GM23338 (cell line): ENCODE measurements around the gene LY86. TPM values are rescaled to one million over a fixed set of nuclear protein-coding genes. Genes with fewer than 3 reads are reported as not detected.

Source experiments
- ATAC-seq: fragments of 200-7000 bp; cut with Tn5 transposase; 3 replicates; pipeline ENCODE4 v1.9.1; 2020
- DNase-seq: peaks from one replicate; pipeline ENCODE4 v3.0.0-alpha.2; 2015; ENCODE audit warnings: low spot score
- H2AFZ ChIP-seq: fragments of 200-600 bp; sonication (generic); 2 replicates; pipeline ENCODE4 v1.8.0; 2016; ENCODE audit warnings: antibody characterized with exemption, mild to moderate bottlenecking, moderate library complexity
- H3F3A ChIP-seq: fragments of 200-600 bp; sonication (generic); replicated peaks from 2 replicates; pipeline ENCODE4 v1.8.0; 2017; ENCODE audit warnings: antibody characterized with exemption, mixed run types, low read depth
- H3K27ac ChIP-seq: fragments of 200-600 bp; sonication (generic); 2 replicates; pipeline ENCODE4 v1.6.1; 2016; ENCODE audit warnings: low read depth
- H3K27me3 ChIP-seq: fragments of 200-600 bp; sonication (generic); 2 replicates; pipeline ENCODE4 v1.8.0; 2016; ENCODE audit warnings: mild to moderate bottlenecking, mixed run types, moderate library complexity; ENCODE audit not compliant: insufficient read depth
- H3K36me3 ChIP-seq: fragments of 200-600 bp; sonication (generic); 2 replicates; pipeline ENCODE4 v1.8.0; 2016; ENCODE audit warnings: mild to moderate bottlenecking; ENCODE audit not compliant: insufficient read depth
- H3K4me1 ChIP-seq: fragments of 200-600 bp; sonication (generic); 2 replicates; pipeline ENCODE4 v1.8.0; 2016; ENCODE audit warnings: mild to moderate bottlenecking, moderate library complexity; ENCODE audit not compliant: insufficient read depth
- H3K4me2 ChIP-seq: fragments of 200-600 bp; sonication (generic); 2 replicates; pipeline ENCODE4 v1.7.1; 2017; ENCODE audit warnings: mixed run types
- H3K4me3 ChIP-seq: fragments of 200-600 bp; sonication (generic); 2 replicates; pipeline ENCODE4 v1.6.1; 2016; ENCODE audit warnings: mixed run types
- H3K79me2 ChIP-seq: fragments of 200-600 bp; sonication (generic); replicated peaks from 2 replicates; pipeline ENCODE4 v1.8.0; 2017; ENCODE audit warnings: mild to moderate bottlenecking; ENCODE audit not compliant: insufficient read depth
- H3K9me2 ChIP-seq: fragments of 200-600 bp; sonication (generic); 2 replicates; pipeline ENCODE4 v1.8.0; 2017; ENCODE audit not compliant: insufficient read depth
- H4K20me1 ChIP-seq: fragments of 200-600 bp; sonication (generic); replicated peaks from 2 replicates; pipeline ENCODE4 v1.8.0; 2017; ENCODE audit warnings: mild to moderate bottlenecking; ENCODE audit not compliant: insufficient read depth
- H3K27ac Mint-ChIP-seq: 2 replicates; pipeline ENCODE4 v1.8.0; 2020; ENCODE audit warnings: inconsistent platforms, mild to moderate bottlenecking, moderate library complexity, mixed read lengths
- H3K27me3 Mint-ChIP-seq: 3 replicates; pipeline ENCODE4 v1.8.0; 2022; ENCODE audit warnings: low read depth, mild to moderate bottlenecking, moderate library complexity, mixed read lengths, inconsistent platforms; ENCODE audit not compliant: insufficient read depth, poor library complexity
- H3K36me3 Mint-ChIP-seq: 3 replicates; pipeline ENCODE4 v1.8.0; 2021; ENCODE audit warnings: low read depth, mild to moderate bottlenecking, inconsistent platforms, moderate library complexity, mixed read lengths
- H3K4me1 Mint-ChIP-seq: 3 replicates; pipeline ENCODE4 v1.8.0; 2020; ENCODE audit warnings: mild to moderate bottlenecking, inconsistent platforms, mixed read lengths
- H3K4me3 Mint-ChIP-seq: 3 replicates; pipeline ENCODE4 v1.8.0; 2021; ENCODE audit warnings: moderate library complexity, mild to moderate bottlenecking, inconsistent platforms, mixed read lengths
- H3K9me3 Mint-ChIP-seq: 3 replicates; pipeline ENCODE4 v1.8.0; 2020; ENCODE audit warnings: moderate library complexity, mild to moderate bottlenecking, inconsistent platforms, mixed read lengths
- CREB1 ChIP-seq: fragments of 250-450 bp; sonication (Bioruptor Pico); IDR thresholded peaks from 2 replicates; pipeline ENCODE4 v1.5.0; 2020; ENCODE audit warnings: low read depth, mild to moderate bottlenecking, moderate library complexity
- EZH2 ChIP-seq: fragments of 200-600 bp; sonication (generic); IDR thresholded peaks from one replicate; pipeline ENCODE4 v1.8.0; 2017; ENCODE audit warnings: antibody characterized with exemption, mild to moderate bottlenecking, low read depth; ENCODE audit not compliant: unreplicated experiment
- EZH2phosphoT487 ChIP-seq: fragments of 200-600 bp; sonication (generic); IDR thresholded peaks from one replicate; pipeline ENCODE4 v1.8.1; 2018; ENCODE audit warnings: antibody characterized with exemption; ENCODE audit not compliant: unreplicated experiment
- JUNB ChIP-seq: IDR thresholded peaks from one replicate; pipeline ENCODE4 v1.6.1; 2016; ENCODE audit warnings: antibody characterized with exemption; ENCODE audit not compliant: unreplicated experiment
- NANOG ChIP-seq: IDR thresholded peaks from 2 replicates; pipeline ENCODE4 v1.6.1; 2016; ENCODE audit warnings: antibody characterized with exemption, borderline replicate concordance
- POLR2AphosphoS5 ChIP-seq: IDR thresholded peaks from 2 replicates; pipeline ENCODE4 v1.6.1; 2016; ENCODE audit warnings: antibody characterized with exemption, low read depth
- STAT1 ChIP-seq: IDR thresholded peaks from one replicate; pipeline ENCODE4 v1.6.1; 2016; ENCODE audit warnings: antibody characterized with exemption; ENCODE audit not compliant: unreplicated experiment
- ZNF114 ChIP-seq: fragments of 250-450 bp; sonication (Bioruptor Pico); IDR thresholded peaks from 2 replicates; pipeline ENCODE4 v1.5.0; 2020; ENCODE audit warnings: mild to moderate bottlenecking, moderate library complexity
- ZNF331 ChIP-seq: fragments of 250-450 bp; sonication (Bioruptor Pico); IDR thresholded peaks from 2 replicates; pipeline ENCODE4 v1.5.0; 2020; ENCODE audit warnings: low read depth, mild to moderate bottlenecking, moderate library complexity
- polyA plus RNA-seq: library from polyadenylated mRNA; unstranded; fragments of >200 nt; fragmentation: Nextera tagmentation; extraction: Ambion mirVana; gene quantifications from 2 replicates; pipeline ENCODE4 v1.2.1, GENCODE V29; 2016
- total RNA-seq: library from RNA; depleted of rRNA; stranded (reverse); fragments of >200 nt; shearing (Covaris generic); gene quantifications from 2 replicates; pipeline ENCODE4 v1.2.3, GENCODE V29; 2014
- TF ChIP-seq, protein P1 (sequence below): fragments of 250-450 bp; sonication (Bioruptor Pico); IDR thresholded peaks from 2 replicates; pipeline ENCODE4 v1.5.0; 2020; ENCODE audit warnings: mild to moderate bottlenecking, moderate library complexity
- TF ChIP-seq, protein P2 (sequence below), 2 experiments: fragments of 200-600 bp in 1 of 2; sonication (generic) in 1 of 2; conservative IDR thresholded peaks; 2 replicates each; pipeline versions ENCODE4 v1.5.1 to v1.6.1; 2016 to 2017; ENCODE audit warnings: antibody characterized with exemption in 2 of 2, low read depth in 2 of 2, mild to moderate bottlenecking in 2 of 2, moderate library complexity in 1 of 2
- TF ChIP-seq, protein P3 (sequence below): IDR thresholded peaks from 2 replicates; pipeline ENCODE4 v1.6.1; 2016; ENCODE audit warnings: antibody characterized with exemption
- TF ChIP-seq, protein P4 (sequence below): IDR thresholded peaks from one replicate; pipeline ENCODE4 v1.6.1; 2018; ENCODE audit warnings: antibody characterized with exemption; ENCODE audit not compliant: unreplicated experiment

LY86 gene
- total and polyA plus RNA-seq, 2 experiments from 2014 or later: 0.29 TPM; not detected in 1

DNA sequence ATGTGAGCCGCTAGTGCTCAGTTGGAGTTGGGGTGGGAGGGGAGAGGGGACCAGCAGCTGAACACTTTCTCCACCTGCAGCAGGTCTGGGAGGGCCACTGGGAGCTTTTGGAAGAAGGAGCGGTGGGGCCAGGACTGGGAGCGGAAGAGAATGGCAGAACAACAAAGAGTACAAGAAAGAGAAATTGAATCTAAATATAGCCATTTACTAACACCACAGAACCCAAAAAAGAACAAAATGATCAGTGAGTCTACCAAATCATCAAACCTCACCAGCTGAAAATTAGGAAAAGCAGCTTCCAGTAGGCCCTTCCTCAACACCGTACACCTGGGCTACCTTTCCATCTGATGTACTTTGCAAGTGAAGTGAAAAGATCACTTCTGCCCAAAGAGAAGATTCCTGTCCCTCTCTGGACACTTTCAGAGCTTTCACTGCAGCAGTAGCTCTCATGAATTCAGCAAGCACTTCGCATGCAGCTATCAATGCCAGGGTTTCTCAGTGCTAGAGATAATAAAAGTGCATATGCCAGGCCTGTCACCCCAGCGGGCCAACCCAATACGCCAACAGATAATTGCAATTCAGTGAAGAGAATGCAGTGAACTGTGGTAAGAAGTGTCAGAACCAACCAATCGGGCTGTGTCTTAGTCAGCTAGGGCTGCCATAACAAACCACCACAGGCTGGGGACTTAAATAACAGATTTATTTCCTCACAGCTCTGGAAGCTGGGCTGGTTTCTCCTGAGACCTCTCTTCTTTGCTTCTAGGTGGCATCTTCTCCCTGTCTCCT lies 597 bp downstream of the LY86 start:
- H3K4me1 ChIP-seq: no peaks in the 10 kb centered on the region
- no peaks in the 10 kb centered on the region for H3K36me3 Mint-ChIP-seq
- H3K27me3 ChIP-seq: no peaks in the 10 kb centered on the region
- peaks cover 5% of the 10 kb centered on the region; the same call in 2 of the 3 replicates for H3K9me3 Mint-ChIP-seq
- DNase-seq: no peak
- no peaks in the 10 kb centered on the region for H3F3A ChIP-seq
- H3K27ac Mint-ChIP-seq: no peak overlapping the region
- H3K79me2 ChIP-seq: no peaks in the 10 kb centered on the region
- TF ChIP-seq, protein P1, sequence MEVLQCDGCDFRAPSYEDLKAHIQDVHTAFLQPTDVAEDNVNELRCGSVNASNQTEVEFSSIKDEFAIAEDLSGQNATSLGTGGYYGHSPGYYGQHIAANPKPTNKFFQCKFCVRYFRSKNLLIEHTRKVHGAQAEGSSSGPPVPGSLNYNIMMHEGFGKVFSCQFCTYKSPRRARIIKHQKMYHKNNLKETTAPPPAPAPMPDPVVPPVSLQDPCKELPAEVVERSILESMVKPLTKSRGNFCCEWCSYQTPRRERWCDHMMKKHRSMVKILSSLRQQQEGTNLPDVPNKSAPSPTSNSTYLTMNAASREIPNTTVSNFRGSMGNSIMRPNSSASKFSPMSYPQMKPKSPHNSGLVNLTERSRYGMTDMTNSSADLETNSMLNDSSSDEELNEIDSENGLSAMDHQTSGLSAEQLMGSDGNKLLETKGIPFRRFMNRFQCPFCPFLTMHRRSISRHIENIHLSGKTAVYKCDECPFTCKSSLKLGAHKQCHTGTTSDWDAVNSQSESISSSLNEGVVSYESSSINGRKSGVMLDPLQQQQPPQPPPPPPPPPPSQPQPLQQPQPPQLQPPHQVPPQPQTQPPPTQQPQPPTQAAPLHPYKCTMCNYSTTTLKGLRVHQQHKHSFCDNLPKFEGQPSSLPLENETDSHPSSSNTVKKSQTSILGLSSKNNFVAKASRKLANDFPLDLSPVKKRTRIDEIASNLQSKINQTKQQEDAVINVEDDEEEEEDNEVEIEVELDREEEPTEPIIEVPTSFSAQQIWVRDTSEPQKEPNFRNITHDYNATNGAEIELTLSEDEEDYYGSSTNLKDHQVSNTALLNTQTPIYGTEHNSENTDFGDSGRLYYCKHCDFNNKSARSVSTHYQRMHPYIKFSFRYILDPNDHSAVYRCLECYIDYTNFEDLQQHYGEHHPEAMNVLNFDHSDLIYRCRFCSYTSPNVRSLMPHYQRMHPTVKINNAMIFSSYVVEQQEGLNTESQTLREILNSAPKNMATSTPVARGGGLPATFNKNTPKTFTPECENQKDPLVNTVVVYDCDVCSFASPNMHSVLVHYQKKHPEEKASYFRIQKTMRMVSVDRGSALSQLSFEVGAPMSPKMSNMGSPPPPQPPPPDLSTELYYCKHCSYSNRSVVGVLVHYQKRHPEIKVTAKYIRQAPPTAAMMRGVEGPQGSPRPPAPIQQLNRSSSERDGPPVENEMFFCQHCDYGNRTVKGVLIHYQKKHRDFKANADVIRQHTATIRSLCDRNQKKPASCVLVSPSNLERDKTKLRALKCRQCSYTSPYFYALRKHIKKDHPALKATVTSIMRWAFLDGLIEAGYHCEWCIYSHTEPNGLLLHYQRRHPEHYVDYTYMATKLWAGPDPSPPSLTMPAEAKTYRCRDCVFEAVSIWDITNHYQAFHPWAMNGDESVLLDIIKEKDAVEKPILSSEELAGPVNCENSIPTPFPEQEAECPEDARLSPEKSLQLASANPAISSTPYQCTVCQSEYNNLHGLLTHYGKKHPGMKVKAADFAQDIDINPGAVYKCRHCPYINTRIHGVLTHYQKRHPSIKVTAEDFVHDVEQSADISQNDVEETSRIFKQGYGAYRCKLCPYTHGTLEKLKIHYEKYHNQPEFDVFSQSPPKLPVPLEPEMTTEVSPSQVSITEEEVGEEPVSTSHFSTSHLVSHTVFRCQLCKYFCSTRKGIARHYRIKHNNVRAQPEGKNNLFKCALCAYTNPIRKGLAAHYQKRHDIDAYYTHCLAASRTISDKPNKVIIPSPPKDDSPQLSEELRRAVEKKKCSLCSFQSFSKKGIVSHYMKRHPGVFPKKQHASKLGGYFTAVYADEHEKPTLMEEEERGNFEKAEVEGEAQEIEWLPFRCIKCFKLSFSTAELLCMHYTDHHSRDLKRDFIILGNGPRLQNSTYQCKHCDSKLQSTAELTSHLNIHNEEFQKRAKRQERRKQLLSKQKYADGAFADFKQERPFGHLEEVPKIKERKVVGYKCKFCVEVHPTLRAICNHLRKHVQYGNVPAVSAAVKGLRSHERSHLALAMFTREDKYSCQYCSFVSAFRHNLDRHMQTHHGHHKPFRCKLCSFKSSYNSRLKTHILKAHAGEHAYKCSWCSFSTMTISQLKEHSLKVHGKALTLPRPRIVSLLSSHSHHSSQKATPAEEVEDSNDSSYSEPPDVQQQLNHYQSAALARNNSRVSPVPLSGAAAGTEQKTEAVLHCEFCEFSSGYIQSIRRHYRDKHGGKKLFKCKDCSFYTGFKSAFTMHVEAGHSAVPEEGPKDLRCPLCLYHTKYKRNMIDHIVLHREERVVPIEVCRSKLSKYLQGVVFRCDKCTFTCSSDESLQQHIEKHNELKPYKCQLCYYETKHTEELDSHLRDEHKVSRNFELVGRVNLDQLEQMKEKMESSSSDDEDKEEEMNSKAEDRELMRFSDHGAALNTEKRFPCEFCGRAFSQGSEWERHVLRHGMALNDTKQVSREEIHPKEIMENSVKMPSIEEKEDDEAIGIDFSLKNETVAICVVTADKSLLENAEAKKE (CRISPR knock-in tag): no peak
- TF ChIP-seq, protein P2, sequence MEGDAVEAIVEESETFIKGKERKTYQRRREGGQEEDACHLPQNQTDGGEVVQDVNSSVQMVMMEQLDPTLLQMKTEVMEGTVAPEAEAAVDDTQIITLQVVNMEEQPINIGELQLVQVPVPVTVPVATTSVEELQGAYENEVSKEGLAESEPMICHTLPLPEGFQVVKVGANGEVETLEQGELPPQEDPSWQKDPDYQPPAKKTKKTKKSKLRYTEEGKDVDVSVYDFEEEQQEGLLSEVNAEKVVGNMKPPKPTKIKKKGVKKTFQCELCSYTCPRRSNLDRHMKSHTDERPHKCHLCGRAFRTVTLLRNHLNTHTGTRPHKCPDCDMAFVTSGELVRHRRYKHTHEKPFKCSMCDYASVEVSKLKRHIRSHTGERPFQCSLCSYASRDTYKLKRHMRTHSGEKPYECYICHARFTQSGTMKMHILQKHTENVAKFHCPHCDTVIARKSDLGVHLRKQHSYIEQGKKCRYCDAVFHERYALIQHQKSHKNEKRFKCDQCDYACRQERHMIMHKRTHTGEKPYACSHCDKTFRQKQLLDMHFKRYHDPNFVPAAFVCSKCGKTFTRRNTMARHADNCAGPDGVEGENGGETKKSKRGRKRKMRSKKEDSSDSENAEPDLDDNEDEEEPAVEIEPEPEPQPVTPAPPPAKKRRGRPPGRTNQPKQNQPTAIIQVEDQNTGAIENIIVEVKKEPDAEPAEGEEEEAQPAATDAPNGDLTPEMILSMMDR (conservative IDR thresholded peaks at IDR 0.05; ENCODE audit: low read depth in 2 of 2): no peak
- TF ChIP-seq, protein P3, sequence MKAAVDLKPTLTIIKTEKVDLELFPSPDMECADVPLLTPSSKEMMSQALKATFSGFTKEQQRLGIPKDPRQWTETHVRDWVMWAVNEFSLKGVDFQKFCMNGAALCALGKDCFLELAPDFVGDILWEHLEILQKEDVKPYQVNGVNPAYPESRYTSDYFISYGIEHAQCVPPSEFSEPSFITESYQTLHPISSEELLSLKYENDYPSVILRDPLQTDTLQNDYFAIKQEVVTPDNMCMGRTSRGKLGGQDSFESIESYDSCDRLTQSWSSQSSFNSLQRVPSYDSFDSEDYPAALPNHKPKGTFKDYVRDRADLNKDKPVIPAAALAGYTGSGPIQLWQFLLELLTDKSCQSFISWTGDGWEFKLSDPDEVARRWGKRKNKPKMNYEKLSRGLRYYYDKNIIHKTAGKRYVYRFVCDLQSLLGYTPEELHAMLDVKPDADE: no peak
- no peak for TF ChIP-seq ZNF114 (CRISPR knock-in tag)
- no peak for TF ChIP-seq STAT1
- TF ChIP-seq, protein P4, sequence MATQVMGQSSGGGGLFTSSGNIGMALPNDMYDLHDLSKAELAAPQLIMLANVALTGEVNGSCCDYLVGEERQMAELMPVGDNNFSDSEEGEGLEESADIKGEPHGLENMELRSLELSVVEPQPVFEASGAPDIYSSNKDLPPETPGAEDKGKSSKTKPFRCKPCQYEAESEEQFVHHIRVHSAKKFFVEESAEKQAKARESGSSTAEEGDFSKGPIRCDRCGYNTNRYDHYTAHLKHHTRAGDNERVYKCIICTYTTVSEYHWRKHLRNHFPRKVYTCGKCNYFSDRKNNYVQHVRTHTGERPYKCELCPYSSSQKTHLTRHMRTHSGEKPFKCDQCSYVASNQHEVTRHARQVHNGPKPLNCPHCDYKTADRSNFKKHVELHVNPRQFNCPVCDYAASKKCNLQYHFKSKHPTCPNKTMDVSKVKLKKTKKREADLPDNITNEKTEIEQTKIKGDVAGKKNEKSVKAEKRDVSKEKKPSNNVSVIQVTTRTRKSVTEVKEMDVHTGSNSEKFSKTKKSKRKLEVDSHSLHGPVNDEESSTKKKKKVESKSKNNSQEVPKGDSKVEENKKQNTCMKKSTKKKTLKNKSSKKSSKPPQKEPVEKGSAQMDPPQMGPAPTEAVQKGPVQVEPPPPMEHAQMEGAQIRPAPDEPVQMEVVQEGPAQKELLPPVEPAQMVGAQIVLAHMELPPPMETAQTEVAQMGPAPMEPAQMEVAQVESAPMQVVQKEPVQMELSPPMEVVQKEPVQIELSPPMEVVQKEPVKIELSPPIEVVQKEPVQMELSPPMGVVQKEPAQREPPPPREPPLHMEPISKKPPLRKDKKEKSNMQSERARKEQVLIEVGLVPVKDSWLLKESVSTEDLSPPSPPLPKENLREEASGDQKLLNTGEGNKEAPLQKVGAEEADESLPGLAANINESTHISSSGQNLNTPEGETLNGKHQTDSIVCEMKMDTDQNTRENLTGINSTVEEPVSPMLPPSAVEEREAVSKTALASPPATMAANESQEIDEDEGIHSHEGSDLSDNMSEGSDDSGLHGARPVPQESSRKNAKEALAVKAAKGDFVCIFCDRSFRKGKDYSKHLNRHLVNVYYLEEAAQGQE: no peak
- no peak for TF ChIP-seq POLR2AphosphoS5
- TF ChIP-seq ZNF331 (CRISPR knock-in tag): no peak
- no peak for TF ChIP-seq CREB1
- TF ChIP-seq EZH2: no peak
- no peak for TF ChIP-seq JUNB
- TF ChIP-seq NANOG: no peak
- no peak for TF ChIP-seq EZH2phosphoT487
- no peak overlapping the region for H3K4me3 ChIP-seq
- H2AFZ ChIP-seq: peak overlapping the region; percentile 63; the same call in 1 of the 2 replicates
- no peak for ATAC-seq
- H3K4me3 Mint-ChIP-seq: no peak overlapping the region
- H4K20me1 ChIP-seq: no peaks in the 10 kb centered on the region
- peaks cover 11% of the 10 kb centered on the region for H3K4me1 Mint-ChIP-seq
- no peak overlapping the region for H3K4me2 ChIP-seq
- peaks cover 2% of the 10 kb centered on the region for H3K27me3 Mint-ChIP-seq
- H3K36me3 ChIP-seq: no peaks in the 10 kb centered on the region
- H3K9me2 ChIP-seq: peaks cover 7% of the 10 kb centered on the region; the same call in 1 of the 2 replicates
- H3K27ac ChIP-seq: no peak overlapping the region
